SK-N-SH treated with all-trans-retinoic acid at 6 μM for 48 hours (cell line): ENCODE data around the gene NFASC.
A peak's percentile ranks its signal among the peaks of the same experiment; 100 is the strongest.

Experiments
- ATAC-seq: fragments of 200-7000 bp; cut with Tn5 transposase; 3 replicates; pipeline ENCODE4 v1.9.1; 2020; ENCODE audit warnings: mild to moderate bottlenecking, moderate library complexity
- BACH2 ChIP-seq: fragments of 250-450 bp; sonication (Bioruptor Pico); IDR thresholded peaks from 2 replicates; pipeline ENCODE4 v1.9.0; 2021; ENCODE audit warnings: mild to moderate bottlenecking, borderline replicate concordance
- CREB5 ChIP-seq: fragments of 250-450 bp; sonication (Bioruptor Pico); IDR thresholded peaks from 2 replicates; pipeline ENCODE4 v1.5.1; 2020; ENCODE audit warnings: low read depth, mild to moderate bottlenecking, moderate library complexity
- CSDC2 ChIP-seq: fragments of 250-450 bp; sonication (Bioruptor Pico); IDR thresholded peaks from 2 replicates; pipeline ENCODE4 v1.5.0; 2020; ENCODE audit warnings: mild to moderate bottlenecking, moderate library complexity
- CSRNP3 ChIP-seq: fragments of 250-450 bp; sonication (Bioruptor Pico); IDR thresholded peaks from 2 replicates; pipeline ENCODE4 v1.5.1; 2021; ENCODE audit warnings: mild to moderate bottlenecking, moderate library complexity
- ESRRG ChIP-seq: fragments of 250-450 bp; sonication (Bioruptor Pico); IDR thresholded peaks from 2 replicates; pipeline ENCODE4 v1.6.1; 2021; ENCODE audit warnings: mild to moderate bottlenecking
- OSR1 ChIP-seq: fragments of 250-450 bp; sonication (Bioruptor Pico); IDR thresholded peaks from 2 replicates; pipeline ENCODE4 v1.8.0; 2022; ENCODE audit warnings: moderate library complexity, mild to moderate bottlenecking, inconsistent platforms
- PATZ1 ChIP-seq: fragments of 250-450 bp; sonication (Bioruptor Pico); IDR thresholded peaks from 2 replicates; pipeline ENCODE4 v1.8.0; 2020; ENCODE audit warnings: mild to moderate bottlenecking, moderate library complexity, borderline replicate concordance
- POU6F1 ChIP-seq: fragments of 250-450 bp; sonication (Bioruptor Pico); IDR thresholded peaks from 2 replicates; pipeline ENCODE4 v1.8.0; 2021; ENCODE audit warnings: low read depth, mild to moderate bottlenecking, moderate library complexity, borderline replicate concordance
- PPARA ChIP-seq: fragments of 250-450 bp; sonication (Bioruptor Pico); IDR thresholded peaks from 2 replicates; pipeline ENCODE4 v1.5.0; 2020; ENCODE audit warnings: mild to moderate bottlenecking, borderline replicate concordance
- RARB ChIP-seq: fragments of 250-450 bp; sonication (Bioruptor Pico); IDR thresholded peaks from 2 replicates; pipeline ENCODE4 v1.8.0; 2021; ENCODE audit warnings: mild to moderate bottlenecking, moderate library complexity
- SNAI2 ChIP-seq: fragments of 250-450 bp; sonication (Bioruptor Pico); IDR thresholded peaks from 2 replicates; pipeline ENCODE4 v1.5.0; 2020; ENCODE audit warnings: mild to moderate bottlenecking, moderate library complexity
- TOX ChIP-seq: fragments of 250-450 bp; sonication (Bioruptor Pico); IDR thresholded peaks from 2 replicates; pipeline ENCODE4 v1.8.0; 2021; ENCODE audit warnings: mild to moderate bottlenecking, moderate library complexity, borderline replicate concordance
- TSHZ2 ChIP-seq: fragments of 250-450 bp; sonication (Bioruptor Pico); IDR thresholded peaks from 2 replicates; pipeline ENCODE4 v1.5.0; 2020; ENCODE audit warnings: mild to moderate bottlenecking, moderate library complexity
- ZC3H10 ChIP-seq: fragments of 250-450 bp; sonication (Bioruptor Pico); IDR thresholded peaks from 2 replicates; pipeline ENCODE4 v1.5.1; 2021; ENCODE audit warnings: mild to moderate bottlenecking, moderate library complexity
- ZFP3 ChIP-seq: fragments of 250-450 bp; sonication (Bioruptor Pico); IDR thresholded peaks from 2 replicates; pipeline ENCODE4 v1.5.0; 2020; ENCODE audit warnings: mild to moderate bottlenecking, moderate library complexity
- ZNF8 ChIP-seq: fragments of 450-650 bp; formaldehyde crosslinking; IDR thresholded peaks from 2 replicates; pipeline ENCODE4 v1.5.0; 2020; ENCODE audit warnings: mild to moderate bottlenecking, moderate library complexity

The NFASC gene

GRCh38 chr1:204836856-204837255 lies 33.8 kb upstream of the NFASC start:
- ATAC-seq = no peak
- no peak for TF ChIP-seq CSDC2 (CRISPR knock-in tag)
- no peak for TF ChIP-seq TSHZ2
- no peak for TF ChIP-seq PATZ1
- TF ChIP-seq BACH2 = no peak
- TF ChIP-seq ZFP3 = no peak
- TF ChIP-seq ESRRG (CRISPR knock-in tag) = no peak
- TF ChIP-seq RARB (CRISPR knock-in tag) = no peak
- no peak for TF ChIP-seq ZC3H10 (CRISPR knock-in tag)
- no peak for TF ChIP-seq SNAI2 (CRISPR knock-in tag)
- TF ChIP-seq POU6F1 = no peak
- no peak for TF ChIP-seq TOX (CRISPR knock-in tag)
- TF ChIP-seq PPARA (CRISPR knock-in tag) = no peak
- no peak for TF ChIP-seq CSRNP3 (CRISPR knock-in tag)
- TF ChIP-seq OSR1 (CRISPR knock-in tag) = no peak
- TF ChIP-seq CREB5 (CRISPR knock-in tag) = no peak

- TF ChIP-seq ZNF8 (no peak), ZFP3 (0 out of 2 replicates have a peak, but pooled peaks have one; percentile 33), CSDC2 (CRISPR knock-in tag) (0 out of 2 replicates have a peak, but pooled peaks have one; percentile 74)
Measured at GRCh38 chr1:204837440-204838084, 33.1 kb upstream of the NFASC start.

GRCh38 chr1:204841316-204841715 lies 29.3 kb upstream of the NFASC start:
- no peak for ATAC-seq
- TF ChIP-seq ZNF8 (no peak), BACH2 (no peak), TOX (CRISPR knock-in tag) (no peak), TSHZ2 (no peak)

More at GRCh38 chr1:204837440-204838084, 33.1 kb upstream of the NFASC start:
- ATAC-seq = peak; percentile 94
